SK-N-SH (cell line): ENCODE measurements around the gene OGA. TPM values are rescaled to one million over a fixed set of nuclear protein-coding genes. Genes with fewer than 3 reads are reported as not detected.

ENCODE experiments used
- CTCF ChIA-PET: fragments of 300-600, 350-600 bp; formaldehyde crosslinking; extraction: SDS; loops from one replicate; lab custom pipeline; 2021; lab: Yijun Ruan, JAX
- POLR2A ChIA-PET: fragments of 350-600 bp; sonication (Branson Sonifier 250); formaldehyde crosslinking; extraction: SDS; loops from one replicate; lab custom pipeline; 2020; ENCODE audit warnings: antibody characterized with exemption, inconsistent platforms; lab: Yijun Ruan, JAX
- DNase-seq: peaks from one replicate; pipeline ENCODE4 v3.0.0; 2012
- H2AFZ ChIP-seq: fragments of 200-600 bp; sonication (generic); 2 replicates; pipeline ENCODE4 v1.8.1; 2016; ENCODE audit warnings: antibody characterized with exemption, mild to moderate bottlenecking, low read depth
- H3F3A ChIP-seq: fragments of 200-600 bp; sonication (generic); replicated peaks from 2 replicates; pipeline ENCODE3; 2016; ENCODE audit warnings: antibody characterized with exemption, mild to moderate bottlenecking; ENCODE audit not compliant: insufficient read depth
- H3K27ac ChIP-seq, 2 experiments: fragments of 200-500 bp in 1 of 2; fragments of 200-600 bp in 1 of 2; sonication (Bioruptor generic) in 1 of 2; sonication (generic), shearing (Covaris generic) in 1 of 2; 2 replicates each; pipeline versions ENCODE4 v1.5.1 to v1.6.1; 2014 to 2016; ENCODE audit warnings: low read depth in 2 of 2, inconsistent platforms in 1 of 2, low read length in 1 of 2, mild to moderate bottlenecking in 1 of 2, mixed read lengths in 1 of 2
- H3K27me3 ChIP-seq: fragments of 200-600 bp; sonication (generic), shearing (Covaris generic); 2 replicates; pipeline ENCODE4 v1.6.1; 2016; ENCODE audit warnings: mixed run types; ENCODE audit not compliant: insufficient read depth
- H3K36me3 ChIP-seq, 2 experiments: fragments of 200-500 bp in 1 of 2; fragments of 200-600 bp in 1 of 2; sonication (Bioruptor generic) in 1 of 2; sonication (generic) in 1 of 2; replicated peaks in 1 of 2; 2 replicates each; pipeline versions ENCODE3 to v1.5.1; 2014 to 2016; ENCODE audit warnings: low read length in 1 of 2, mild to moderate bottlenecking in 1 of 2; ENCODE audit not compliant: insufficient read depth in 2 of 2, control insufficient read depth in 1 of 2
- H3K4me1 ChIP-seq, 2 experiments: fragments of 200-500 bp in 1 of 2; fragments of 200-600 bp in 1 of 2; sonication (Bioruptor generic) in 1 of 2; sonication (generic), shearing (Covaris generic) in 1 of 2; 2 replicates each; pipeline versions ENCODE4 v1.5.1 to v1.6.1; 2014 to 2016; ENCODE audit warnings: low read depth in 1 of 2, low read length in 1 of 2, mixed run types in 1 of 2; ENCODE audit not compliant: insufficient read depth in 2 of 2, control insufficient read depth in 1 of 2
- H3K4me2 ChIP-seq: fragments of 200-600 bp; sonication (generic), shearing (Covaris generic); 2 replicates; pipeline ENCODE4 v1.6.1; 2017; ENCODE audit warnings: mixed run types
- H3K4me3 ChIP-seq, 2 experiments: fragments of 200-500 bp in 1 of 2; fragments of 200-600 bp in 1 of 2; sonication (Bioruptor generic) in 1 of 2; sonication (generic), shearing (Covaris generic) in 1 of 2; 2 replicates each; pipeline versions ENCODE4 v1.5.1 to v1.8.1; 2014 to 2016; ENCODE audit warnings: low read depth in 2 of 2, inconsistent platforms in 1 of 2, low read length in 1 of 2, mild to moderate bottlenecking in 1 of 2, mixed read lengths in 1 of 2, moderate library complexity in 1 of 2
- H3K79me2 ChIP-seq: fragments of 200-600 bp; sonication (generic); 2 replicates; pipeline ENCODE4 v1.8.1; 2017; ENCODE audit warnings: mild to moderate bottlenecking; ENCODE audit not compliant: insufficient read depth
- H3K9ac ChIP-seq: fragments of 200-600 bp; sonication (generic); 2 replicates; pipeline ENCODE4 v1.6.1; 2017; ENCODE audit warnings: mixed run types
- H3K9me2 ChIP-seq: fragments of 200-600 bp; sonication (generic); 2 replicates; pipeline ENCODE4 v1.6.1; 2017; ENCODE audit warnings: mixed run types
- H3K9me3 ChIP-seq: fragments of 200-600 bp; sonication (generic); 2 replicates; pipeline ENCODE4 v1.6.1; 2017; ENCODE audit warnings: mixed run types, mild to moderate bottlenecking, moderate library complexity
- H4K20me1 ChIP-seq: fragments of 200-600 bp; sonication (generic); 2 replicates; pipeline ENCODE4 v1.6.1; 2017; ENCODE audit warnings: mild to moderate bottlenecking, mixed run types; ENCODE audit not compliant: insufficient read depth
- ELF1 ChIP-seq: IDR thresholded peaks from 2 replicates; pipeline ENCODE4 v1.4.0; 2012
- EZH2phosphoT487 ChIP-seq: fragments of 200-600 bp; sonication (generic); IDR thresholded peaks from 2 replicates; pipeline ENCODE4 v1.6.1; 2017; ENCODE audit warnings: low read depth, mixed run types, mild to moderate bottlenecking, antibody characterized with exemption, moderate library complexity, borderline replicate concordance
- FOXJ3 ChIP-seq: sonication (generic); formaldehyde crosslinking; IDR thresholded peaks from 2 replicates; pipeline ENCODE4 v1.5.1; 2020; ENCODE audit warnings: mild to moderate bottlenecking, missing genetic modification reagents
- FOXM1 ChIP-seq: IDR thresholded peaks from 2 replicates; pipeline ENCODE4 v1.4.0; 2012; ENCODE audit warnings: low read depth, mild to moderate bottlenecking
- GABPA ChIP-seq: IDR thresholded peaks from 2 replicates; pipeline ENCODE4 v1.4.0; 2012; ENCODE audit warnings: low read depth, mild to moderate bottlenecking
- GATA2 ChIP-seq: sonication (generic); formaldehyde crosslinking; IDR thresholded peaks from 2 replicates; pipeline ENCODE4 v1.5.0; 2020; ENCODE audit warnings: mild to moderate bottlenecking, missing genetic modification reagents
- IRF3 ChIP-seq: fragments of 150-350 bp; IDR thresholded peaks from 2 replicates; pipeline ENCODE4 v1.6.1; 2016; ENCODE audit warnings: mild to moderate bottlenecking, low read depth, low read length
- MEF2A ChIP-seq: IDR thresholded peaks from 2 replicates; pipeline ENCODE4 v1.4.0; 2012; ENCODE audit warnings: low read depth, borderline replicate concordance
- NRF1 ChIP-seq: IDR thresholded peaks from 2 replicates; pipeline ENCODE4 v1.6.1; 2012; ENCODE audit warnings: low read depth, mild to moderate bottlenecking, low read length
- POLR2AphosphoS5 ChIP-seq: IDR thresholded peaks from 2 replicates; pipeline ENCODE4 v1.6.1; 2012; ENCODE audit warnings: low read depth, low read length
- RFX5 ChIP-seq: IDR thresholded peaks from 2 replicates; pipeline ENCODE4 v1.6.1; 2012; ENCODE audit warnings: mild to moderate bottlenecking, improper control_type of control experiment, low read length
- SIN3A ChIP-seq: IDR thresholded peaks from 2 replicates; pipeline ENCODE4 v1.6.1; 2012; ENCODE audit warnings: low read depth, mild to moderate bottlenecking, low read length, moderate library complexity, borderline replicate concordance
- SMC3 ChIP-seq: IDR thresholded peaks from 2 replicates; pipeline ENCODE4 v1.6.1; 2012; ENCODE audit warnings: low read depth, low read length, improper control_type of control experiment
- TCF12 ChIP-seq: IDR thresholded peaks from 2 replicates; pipeline ENCODE4 v1.4.0; 2012
- TEAD4 ChIP-seq: IDR thresholded peaks from 2 replicates; pipeline ENCODE4 v1.4.0; 2012; ENCODE audit warnings: mild to moderate bottlenecking, borderline replicate concordance; ENCODE audit not compliant: insufficient read depth
- WGBS: methylation state at CpG from one replicate; pipeline ENCODE4 v1.1.6; 2017; ENCODE audit warnings: low lambda C conversion rate; 5-methylcytosine and 5-hydroxymethylcytosine counted together
- polyA plus RNA-seq, 3 experiments: library from polyadenylated mRNA; depleted of rRNA; stranded (reverse); fragments of >200 nt; gene quantifications; 2 replicates each; pipeline ENCODE4 v1.2.3, GENCODE V29; 2012
- TF ChIP-seq, protein P1 (sequence below): IDR thresholded peaks from 2 replicates; pipeline ENCODE4 v1.4.0; 2012; ENCODE audit warnings: low read depth, borderline replicate concordance
- TF ChIP-seq, protein P2 (sequence below): fragments of 200-600 bp; sonication (generic); IDR thresholded peaks from 2 replicates; pipeline ENCODE4 v1.6.1; 2017; ENCODE audit warnings: antibody characterized with exemption, mild to moderate bottlenecking, moderate library complexity

The OGA gene
- polyA plus RNA-seq, 1 of the 3 experiments (the other 2 are of a cell fraction): 24.8 TPM

- Histone ChIP-seq H3K79me2 (no peaks in the 10 kb centered on the region), H3F3A (no peaks in the 10 kb centered on the region), H3K9me3 (no peaks in the 10 kb centered on the region), H3K27me3 (peaks cover 2% of the 10 kb centered on the region; the same call in 1 of the 2 replicates), H2AFZ (no peak overlapping the region), H3K9ac (no peak overlapping the region), H3K4me2 (no peak overlapping the region), H4K20me1 (no peaks in the 10 kb centered on the region), H3K9me2 (no peaks in the 10 kb centered on the region), H3K4me3 (no peak overlapping the region), H3K27ac (no peak overlapping the region), H3K36me3 (no peaks in the 10 kb centered on the region), H3K4me1 (no peaks in the 10 kb centered on the region; a peak in 1 of 4 replicates)
- peak; percentile 35 for DNase-seq
- 65% methylated on average over 9 of the region's 12 CpGs for WGBS
- ChIA-PET CTCF (interaction anchor here (0.6 to 3.3 kb wide), 7 partner anchors 10 to 1541 kb away, joined by 3 to 12 read pairs (median 4); no protein-coding TSS in a partner anchor), POLR2A (no interaction called here)
- TF ChIP-seq NRF1 (no peak), RFX5 (no peak), MEF2A (no peak), ELF1 (no peak), EZH2phosphoT487 (no peak), POLR2AphosphoS5 (no peak), GATA2 (CRISPR knock-in tag) (no peak), GABPA (no peak), SIN3A (no peak)
- TF ChIP-seq, protein P1, sequence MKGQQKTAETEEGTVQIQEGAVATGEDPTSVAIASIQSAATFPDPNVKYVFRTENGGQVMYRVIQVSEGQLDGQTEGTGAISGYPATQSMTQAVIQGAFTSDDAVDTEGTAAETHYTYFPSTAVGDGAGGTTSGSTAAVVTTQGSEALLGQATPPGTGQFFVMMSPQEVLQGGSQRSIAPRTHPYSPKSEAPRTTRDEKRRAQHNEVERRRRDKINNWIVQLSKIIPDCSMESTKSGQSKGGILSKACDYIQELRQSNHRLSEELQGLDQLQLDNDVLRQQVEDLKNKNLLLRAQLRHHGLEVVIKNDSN: no peak
Measured at GRCh38 chr10:101759309-101760247, 58.7 kb downstream of the OGA start.

GRCh38 chr10:101758858-101759257 lies 59.4 kb downstream of the OGA start:
- Histone ChIP-seq H3K9me3 (no peaks in the 10 kb centered on the region), H3K79me2 (no peaks in the 10 kb centered on the region), H3K9ac (no peak overlapping the region), H3K9me2 (no peaks in the 10 kb centered on the region), H3K4me2 (no peak overlapping the region), H2AFZ (no peak overlapping the region), H3K36me3 (no peaks in the 10 kb centered on the region), H4K20me1 (no peaks in the 10 kb centered on the region), H3K27ac (no peak overlapping the region), H3F3A (no peaks in the 10 kb centered on the region), H3K4me3 (no peak overlapping the region), H3K4me1 (no peaks in the 10 kb centered on the region; a peak in 1 of 4 replicates), H3K27me3 (no peaks in the 10 kb centered on the region; the same call in 1 of the 2 replicates)
- DNase-seq: no peak
- POLR2A ChIA-PET: no interaction called here
- 62% methylated on average over 2 of the region's 2 CpGs for WGBS
- TF ChIP-seq FOXM1: no peak
- no peak for TF ChIP-seq EZH2phosphoT487
- no peak for TF ChIP-seq SMC3
- no peak for TF ChIP-seq FOXJ3 (CRISPR knock-in tag)
- TF ChIP-seq TCF12: no peak
- no peak for TF ChIP-seq TEAD4
- no peak for TF ChIP-seq IRF3
- TF ChIP-seq, protein P2, sequence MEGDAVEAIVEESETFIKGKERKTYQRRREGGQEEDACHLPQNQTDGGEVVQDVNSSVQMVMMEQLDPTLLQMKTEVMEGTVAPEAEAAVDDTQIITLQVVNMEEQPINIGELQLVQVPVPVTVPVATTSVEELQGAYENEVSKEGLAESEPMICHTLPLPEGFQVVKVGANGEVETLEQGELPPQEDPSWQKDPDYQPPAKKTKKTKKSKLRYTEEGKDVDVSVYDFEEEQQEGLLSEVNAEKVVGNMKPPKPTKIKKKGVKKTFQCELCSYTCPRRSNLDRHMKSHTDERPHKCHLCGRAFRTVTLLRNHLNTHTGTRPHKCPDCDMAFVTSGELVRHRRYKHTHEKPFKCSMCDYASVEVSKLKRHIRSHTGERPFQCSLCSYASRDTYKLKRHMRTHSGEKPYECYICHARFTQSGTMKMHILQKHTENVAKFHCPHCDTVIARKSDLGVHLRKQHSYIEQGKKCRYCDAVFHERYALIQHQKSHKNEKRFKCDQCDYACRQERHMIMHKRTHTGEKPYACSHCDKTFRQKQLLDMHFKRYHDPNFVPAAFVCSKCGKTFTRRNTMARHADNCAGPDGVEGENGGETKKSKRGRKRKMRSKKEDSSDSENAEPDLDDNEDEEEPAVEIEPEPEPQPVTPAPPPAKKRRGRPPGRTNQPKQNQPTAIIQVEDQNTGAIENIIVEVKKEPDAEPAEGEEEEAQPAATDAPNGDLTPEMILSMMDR: no peak
- CTCF ChIA-PET: interaction anchor here (0.7 to 3.3 kb wide), 5 partner anchors 11 to 1540 kb away, joined by 3 to 12 read pairs (median 6); no protein-coding TSS in a partner anchor
